CD4-positive, alpha-beta T cell treated with Interleukin-4 for 4 hours (primary cell): Measurements from ENCODE around the gene DCLK3.

Source experiments
- DNase-seq: peaks from one replicate; pipeline ENCODE4 v3.0.0-alpha.2; 2020

The DCLK3 gene, protein sequence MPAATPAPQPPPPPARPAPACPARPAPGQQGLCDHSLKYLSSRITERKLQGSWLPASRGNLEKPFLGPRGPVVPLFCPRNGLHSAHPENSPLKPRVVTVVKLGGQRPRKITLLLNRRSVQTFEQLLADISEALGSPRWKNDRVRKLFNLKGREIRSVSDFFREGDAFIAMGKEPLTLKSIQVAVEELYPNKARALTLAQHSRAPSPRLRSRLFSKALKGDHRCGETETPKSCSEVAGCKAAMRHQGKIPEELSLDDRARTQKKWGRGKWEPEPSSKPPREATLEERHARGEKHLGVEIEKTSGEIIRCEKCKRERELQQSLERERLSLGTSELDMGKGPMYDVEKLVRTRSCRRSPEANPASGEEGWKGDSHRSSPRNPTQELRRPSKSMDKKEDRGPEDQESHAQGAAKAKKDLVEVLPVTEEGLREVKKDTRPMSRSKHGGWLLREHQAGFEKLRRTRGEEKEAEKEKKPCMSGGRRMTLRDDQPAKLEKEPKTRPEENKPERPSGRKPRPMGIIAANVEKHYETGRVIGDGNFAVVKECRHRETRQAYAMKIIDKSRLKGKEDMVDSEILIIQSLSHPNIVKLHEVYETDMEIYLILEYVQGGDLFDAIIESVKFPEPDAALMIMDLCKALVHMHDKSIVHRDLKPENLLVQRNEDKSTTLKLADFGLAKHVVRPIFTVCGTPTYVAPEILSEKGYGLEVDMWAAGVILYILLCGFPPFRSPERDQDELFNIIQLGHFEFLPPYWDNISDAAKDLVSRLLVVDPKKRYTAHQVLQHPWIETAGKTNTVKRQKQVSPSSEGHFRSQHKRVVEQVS

GRCh38 chr3:36763850-36764703, at the start of gene DCLK3:
DCLK3 (minus strand) TSS chr3:36764553; CDS start chr3:36764263, 290 bp downstream.
- DNase-seq = no peak

DNA sequence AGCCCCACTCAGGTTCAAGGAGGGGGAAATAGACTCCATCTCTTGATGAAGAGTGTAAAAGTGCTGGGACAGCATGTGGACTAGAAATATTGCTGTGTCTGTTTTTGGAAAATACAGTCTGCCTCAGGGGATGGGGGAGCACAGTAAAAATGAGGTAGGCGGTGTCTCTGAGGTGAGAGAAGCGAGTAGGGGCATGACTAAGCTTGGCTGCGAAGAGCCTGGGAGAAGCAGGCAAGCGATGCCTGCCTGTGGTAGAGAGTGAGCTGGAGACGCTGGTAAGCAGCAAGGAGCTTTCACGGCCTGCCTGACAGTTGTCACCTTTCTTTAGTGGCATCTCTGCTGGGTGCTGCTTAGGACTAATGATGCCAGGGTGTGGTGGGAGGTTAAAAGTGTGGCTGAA, 49.0 kb upstream of the DCLK3 start:
- no peak for DNase-seq

GRCh38 chr3:36812240-36812639, 47.9 kb upstream of the DCLK3 start:
- DNase-seq = no peak

- DNase-seq = no peak
Observed at GRCh38 chr3:36811768-36812167, 47.4 kb upstream of the DCLK3 start.

- no peak for DNase-seq
Observed at GRCh38 chr3:36804295-36805055, 40.1 kb upstream of the DCLK3 start.

- no peak for DNase-seq
Observed at GRCh38 chr3:36803091-36803791, 38.9 kb upstream of the DCLK3 start.

DNA sequence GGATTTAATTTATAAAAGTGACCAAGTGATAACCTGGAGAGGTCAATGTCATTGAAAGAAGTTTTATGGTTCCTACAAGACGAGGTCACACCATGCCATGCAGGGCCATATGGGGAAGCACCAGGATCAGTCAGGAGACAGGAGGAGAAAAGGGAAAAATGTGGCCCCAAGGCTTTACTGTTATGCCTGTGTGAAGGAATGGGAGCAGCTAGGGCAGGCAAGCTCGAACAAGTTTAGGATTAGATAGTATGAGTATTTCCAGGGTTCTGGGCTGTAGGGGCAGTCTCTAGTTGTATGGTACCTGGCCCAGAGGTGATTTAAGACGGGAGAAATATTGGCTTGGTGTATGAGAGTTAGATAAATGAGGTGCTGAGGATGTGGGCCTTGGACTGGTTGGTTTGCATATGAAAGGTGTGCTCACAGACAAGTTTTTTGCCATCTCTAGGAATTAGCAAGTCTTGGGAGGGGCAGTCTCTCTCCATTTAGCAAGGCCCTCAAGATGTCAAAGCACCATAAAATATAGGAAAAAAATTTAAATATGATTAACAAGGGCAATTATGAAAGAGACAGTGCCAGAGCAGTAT, 36.3 kb upstream of the DCLK3 start:
- no peak for DNase-seq

- no peak for DNase-seq
Observed at GRCh38 chr3:36796881-36797280, 32.5 kb upstream of the DCLK3 start.

- DNase-seq = no peak
Observed at GRCh38 chr3:36796161-36796560, 31.8 kb upstream of the DCLK3 start.

- no peak for DNase-seq
Observed at GRCh38 chr3:36795622-36796021, 31.3 kb upstream of the DCLK3 start.

DNA sequence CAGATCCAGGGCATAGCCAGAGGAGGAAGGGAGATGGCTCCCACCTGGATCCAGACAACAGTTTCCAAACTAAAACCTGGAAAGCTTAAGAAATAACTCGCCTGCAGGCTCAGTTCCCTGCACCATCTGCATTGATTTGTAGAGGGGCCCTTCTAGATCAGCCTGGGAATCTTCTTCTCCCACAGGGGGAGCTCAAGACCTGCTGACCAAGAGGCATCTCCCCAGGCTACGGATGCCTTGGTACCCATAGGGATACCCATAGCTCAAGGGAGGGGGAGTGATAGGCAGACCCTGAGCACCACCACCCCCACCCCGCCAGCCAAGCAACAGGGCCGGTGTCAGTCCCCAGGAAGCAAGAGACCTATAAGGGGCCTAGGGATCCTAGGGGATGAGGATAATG, 28.0 kb upstream of the DCLK3 start:
- DNase-seq = no peak

DNA sequence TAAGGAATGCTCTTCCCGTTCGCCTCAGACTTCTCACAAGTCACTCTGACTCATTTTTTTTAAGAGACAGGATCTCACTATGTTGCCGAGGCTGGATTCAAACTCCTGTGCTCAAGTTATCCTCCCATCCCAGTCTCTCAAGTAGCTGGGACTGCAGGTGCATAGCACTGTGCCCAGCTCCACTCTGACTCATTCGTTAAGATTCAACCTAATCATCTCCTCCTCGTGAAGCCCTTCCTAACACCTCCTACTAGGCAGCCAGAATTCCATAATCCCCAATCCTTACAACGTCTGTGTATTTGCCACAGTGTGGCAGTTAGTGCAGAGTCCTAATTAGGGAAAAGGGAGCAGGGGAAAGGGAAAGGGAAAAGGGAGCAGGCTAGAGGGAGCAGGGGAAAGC, 26.4 kb upstream of the DCLK3 start:
- DNase-seq = no peak

GRCh38 chr3:36786921-36787890, 22.9 kb upstream of the DCLK3 start:
- peak; percentile 4 for DNase-seq

DNA sequence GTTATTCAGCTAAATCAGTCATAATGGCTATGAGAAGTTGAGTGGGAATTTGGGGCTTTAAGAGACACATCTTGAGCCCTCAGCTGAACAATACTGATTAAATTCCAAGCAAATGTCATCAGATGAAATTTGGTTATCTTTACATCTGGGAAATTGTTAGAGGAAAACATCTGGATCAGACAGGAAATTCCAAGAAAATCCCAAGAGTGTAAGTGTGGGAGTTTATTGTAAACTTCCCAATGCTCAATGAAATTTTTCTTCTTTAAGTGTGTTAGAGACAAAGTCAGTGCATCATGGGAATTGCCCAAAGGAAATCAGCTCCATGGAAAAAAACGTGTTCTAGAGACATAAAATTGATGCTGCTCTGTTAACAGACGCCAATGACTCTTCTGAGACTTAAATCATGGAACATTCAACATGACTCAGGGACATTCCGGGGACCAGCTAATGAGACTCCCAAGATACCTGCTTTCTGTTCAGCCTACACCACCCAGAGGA, 19.8 kb upstream of the DCLK3 start:
- DNase-seq = no peak

- no peak for DNase-seq
Observed at GRCh38 chr3:36777424-36778218, 13.3 kb upstream of the DCLK3 start.

- DNase-seq = no peak
Observed at GRCh38 chr3:36776436-36776835, 12.1 kb upstream of the DCLK3 start.

DNA sequence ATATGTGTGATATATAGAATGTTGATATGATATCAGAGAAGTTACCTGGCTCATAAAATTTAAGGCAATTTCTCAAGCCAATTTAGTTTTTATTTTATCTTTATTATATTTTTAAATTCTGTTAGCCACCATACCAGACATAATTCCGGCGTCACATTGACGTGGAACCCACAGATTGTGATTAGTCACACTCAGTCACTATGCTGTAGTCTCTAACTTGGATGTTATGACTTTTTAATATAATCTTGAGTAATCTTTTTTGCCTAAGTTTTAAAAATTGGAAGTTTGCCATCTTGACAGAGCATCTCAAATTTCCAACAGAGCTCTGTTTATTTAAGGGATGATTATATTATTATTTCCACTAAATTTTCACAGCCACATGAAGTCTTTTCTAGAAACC, 9.7 kb upstream of the DCLK3 start:
- no peak for DNase-seq

DNA sequence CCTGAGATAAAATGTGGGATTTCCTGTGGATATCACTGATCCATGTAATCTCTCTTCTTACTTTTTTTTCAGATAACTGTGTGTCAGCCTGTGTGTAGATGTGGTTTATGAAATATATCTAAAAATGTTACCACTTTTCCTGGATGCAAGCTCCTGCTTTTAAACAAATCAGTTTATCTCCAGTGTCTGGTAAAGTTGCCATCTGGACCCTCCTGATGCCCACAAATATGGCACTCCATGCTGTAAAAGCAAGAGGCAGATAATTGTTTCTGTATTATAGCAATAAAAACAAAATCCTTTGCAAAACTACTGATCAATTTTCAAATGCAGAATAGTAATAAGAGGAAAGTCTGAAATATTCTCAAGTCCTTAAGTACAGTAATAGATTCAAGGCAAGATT, 7.6 kb upstream of the DCLK3 start:
- no peak for DNase-seq

DNA sequence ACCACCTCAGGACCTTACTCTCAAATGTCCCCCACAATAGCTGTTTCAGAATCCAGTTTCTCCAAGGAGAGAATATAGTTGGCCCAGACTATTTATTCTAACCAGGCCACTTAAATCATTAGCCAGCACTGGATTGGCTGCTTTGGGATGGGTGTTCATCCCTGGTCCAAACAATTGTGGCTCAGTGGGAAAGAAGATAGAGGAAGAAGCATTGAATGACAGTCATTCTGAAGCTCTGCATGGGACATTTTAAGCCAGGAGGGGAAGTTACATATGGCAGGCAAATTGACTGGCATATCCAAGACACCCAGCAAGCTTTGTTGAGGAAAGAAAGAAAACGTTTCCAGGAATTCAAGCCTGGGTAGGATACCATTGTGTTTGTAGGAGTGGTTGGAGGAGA, 5.6 kb upstream of the DCLK3 start:
- no peak for DNase-seq
